ENCODE measurements around the gene MXD4.

MXD4 gene

DNA sequence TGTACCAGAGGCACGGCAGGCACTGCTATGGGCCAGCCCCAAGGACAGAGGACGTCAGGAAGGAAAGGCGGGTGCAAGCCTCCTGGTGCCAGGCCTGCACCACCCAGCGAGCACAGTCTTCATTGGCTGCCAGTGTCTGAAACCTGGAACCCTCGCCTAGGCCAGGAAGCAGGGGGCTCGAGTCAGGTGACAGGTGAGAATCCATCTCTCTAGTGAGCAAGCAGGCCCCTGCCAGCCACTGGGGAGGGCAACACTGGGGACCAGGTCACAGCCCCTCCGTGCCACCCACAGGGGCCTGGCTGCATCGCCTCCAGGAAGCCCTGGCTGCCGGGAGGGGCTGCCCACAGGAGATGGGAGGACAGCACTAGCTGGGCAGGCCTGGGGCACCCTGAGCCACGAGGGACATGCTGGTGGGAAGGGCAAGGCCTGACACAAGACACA lies 13.1 kb downstream of the MXD4 start:
- no peak for ATAC-seq (replicated peaks)
- H3K27me3 Mint-ChIP-seq: no peaks in the 10 kb centered on the region
- H3K9me3 Mint-ChIP-seq: no peaks in the 10 kb centered on the region
- DNase-seq: no peak
- no peak overlapping the region for H3K4me3 Mint-ChIP-seq
- H3K36me3 Mint-ChIP-seq: peaks cover 4% of the 10 kb centered on the region in 2 donors
- no peak overlapping the region for H3K27ac Mint-ChIP-seq
- peaks cover 2 to 5% of the 10 kb centered on the region in 2 donors for H3K4me1 Mint-ChIP-seq

DNA sequence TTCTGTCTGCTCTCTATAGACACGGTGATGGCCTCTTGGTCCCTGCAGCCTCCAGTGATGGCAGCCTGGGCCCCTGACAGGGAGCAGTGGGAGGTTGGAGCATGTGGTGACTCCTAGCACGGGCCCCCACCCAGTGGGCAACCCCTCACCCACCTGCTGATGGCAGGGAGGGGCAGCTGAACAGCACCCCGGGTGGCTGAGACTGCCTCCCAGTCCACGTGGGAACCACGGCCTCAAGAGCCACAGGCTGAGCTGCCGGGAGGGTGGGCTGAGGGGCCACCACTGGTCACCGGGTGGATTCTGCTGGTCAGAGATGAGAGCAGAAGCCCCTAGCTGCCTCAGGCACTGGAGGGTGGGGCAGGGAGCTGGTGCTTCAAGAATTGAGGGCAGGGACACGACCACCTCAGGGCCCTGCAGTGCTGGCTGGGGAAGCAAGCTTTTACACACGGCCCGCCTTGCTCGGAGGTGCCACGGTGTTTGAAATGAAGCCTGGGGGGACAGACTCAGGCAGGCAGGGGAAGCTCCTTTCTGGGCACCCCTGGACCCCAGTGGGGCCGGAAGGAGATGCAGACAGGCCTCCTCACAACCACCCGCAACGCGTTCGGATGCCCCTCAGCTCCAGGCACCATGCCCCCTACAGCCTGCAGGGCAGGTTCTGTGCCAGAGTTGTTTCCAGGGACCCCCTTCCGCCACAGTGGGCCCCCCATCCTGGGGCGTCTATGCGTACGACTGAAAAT lies 13.7 kb downstream of the MXD4 start:
- no peak for ATAC-seq (replicated peaks)
- Mint-ChIP-seq H3K36me3 (peaks cover 4% of the 10 kb centered on the region in 2 donors), H3K4me3 (no peak overlapping the region), H3K4me1 (peaks cover 6 to 12% of the 10 kb centered on the region in 2 donors), H3K27ac (no peak overlapping the region), H3K9me3 (no peaks in the 10 kb centered on the region), H3K27me3 (no peaks in the 10 kb centered on the region)
- DNase-seq: no peak

DNA sequence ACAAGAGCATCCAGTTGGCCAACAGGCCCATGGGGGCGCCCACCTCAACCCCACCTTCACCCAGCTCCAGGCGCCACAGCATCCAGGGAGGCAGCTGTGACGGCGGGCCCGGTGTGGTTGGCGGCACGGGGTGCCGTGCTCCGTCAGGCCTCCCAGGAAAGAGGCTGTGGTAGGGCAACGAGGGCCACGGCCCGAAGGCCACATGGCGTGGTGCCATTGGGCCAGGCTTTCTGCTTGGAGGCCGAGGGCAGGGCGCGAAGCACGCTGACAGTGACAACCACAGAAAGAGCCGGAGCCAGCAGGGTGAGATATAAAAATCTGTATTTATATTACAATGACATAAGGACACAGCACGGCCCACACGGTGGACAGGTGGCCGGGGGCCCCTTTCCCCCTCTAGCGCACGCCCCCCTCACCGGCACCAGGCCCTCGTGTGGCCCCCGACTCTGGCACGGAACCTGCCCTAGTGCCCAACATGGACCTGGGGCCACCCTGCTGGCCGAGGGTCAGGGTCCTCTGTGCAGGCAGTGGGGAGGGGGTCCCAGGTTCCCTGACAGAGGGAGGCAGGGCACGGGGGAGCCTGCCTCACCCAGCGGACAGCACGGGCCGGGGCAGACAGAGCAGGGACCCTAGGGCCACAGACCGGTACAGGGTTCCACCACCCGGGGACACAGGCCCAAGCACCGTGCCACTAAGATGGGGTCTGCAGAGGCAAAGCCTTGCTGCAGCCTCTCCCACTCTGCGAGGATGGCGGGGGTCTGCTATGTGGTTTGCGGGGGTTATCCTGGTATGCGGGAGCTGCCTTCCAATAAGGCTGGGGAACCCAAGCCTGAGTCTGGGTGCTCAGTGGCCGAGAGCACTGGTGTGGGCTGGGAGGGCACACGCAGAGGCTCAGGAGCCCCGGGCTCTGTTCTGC lies 14.5 kb downstream of the MXD4 start:
- Mint-ChIP-seq H3K9me3 (no peaks in the 10 kb centered on the region), H3K4me3 (no peak overlapping the region), H3K27me3 (no peaks in the 10 kb centered on the region), H3K4me1 (peaks cover 7 to 12% of the 10 kb centered on the region in 2 donors), H3K27ac (no peak overlapping the region), H3K36me3 (peaks cover 0 to 4% of the 10 kb centered on the region in 2 donors)
- no peak for ATAC-seq (replicated peaks)
- DNase-seq: no peak

DNA sequence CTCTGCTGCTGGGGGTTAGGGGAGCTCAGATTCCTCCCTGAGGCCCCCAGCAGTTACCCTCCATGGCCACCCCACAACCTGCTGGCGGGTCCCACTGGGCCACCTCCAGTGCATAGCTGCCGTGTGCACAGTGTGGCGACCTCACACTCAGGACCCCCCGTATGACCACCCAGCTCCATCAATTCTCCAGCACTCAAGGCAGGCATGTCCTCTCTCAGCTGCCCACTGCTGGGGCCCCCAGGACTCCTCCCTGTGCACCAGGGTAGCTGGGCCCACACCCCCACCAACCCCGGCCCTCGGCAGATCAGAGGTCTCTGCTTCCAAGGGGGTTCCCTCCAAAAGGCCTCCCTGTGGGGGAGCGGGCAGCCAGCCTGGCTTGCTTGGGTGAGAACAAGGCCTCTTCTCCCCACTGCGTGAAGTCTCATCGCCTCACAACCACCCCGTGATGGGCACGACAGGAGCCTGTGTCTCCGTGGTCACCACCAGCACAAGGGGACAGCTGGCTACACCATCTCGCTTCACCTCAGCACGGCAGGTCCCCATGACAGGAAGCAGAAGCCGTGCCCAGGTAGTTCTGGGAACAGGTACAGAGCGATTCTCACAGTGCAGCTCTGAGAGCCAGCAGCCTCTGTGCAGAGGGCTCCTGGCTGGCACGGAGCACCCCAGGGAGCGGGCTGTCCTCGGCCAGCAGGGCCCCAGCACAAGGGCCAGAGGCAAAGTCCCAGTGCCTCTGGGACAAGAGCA lies 15.4 kb downstream of the MXD4 start:
- H3K27ac Mint-ChIP-seq: peak overlapping the region; percentile 51
- H3K27me3 Mint-ChIP-seq: no peaks in the 10 kb centered on the region
- no peaks in the 10 kb centered on the region for H3K9me3 Mint-ChIP-seq
- H3K4me1 Mint-ChIP-seq: peaks cover 9 to 19% of the 10 kb centered on the region in 2 donors
- ATAC-seq (replicated peaks) (no peak), DNase-seq (no peak)
- H3K4me3 Mint-ChIP-seq: no peak overlapping the region
- peaks cover 0 to 4% of the 10 kb centered on the region in 2 donors for H3K36me3 Mint-ChIP-seq

DNA sequence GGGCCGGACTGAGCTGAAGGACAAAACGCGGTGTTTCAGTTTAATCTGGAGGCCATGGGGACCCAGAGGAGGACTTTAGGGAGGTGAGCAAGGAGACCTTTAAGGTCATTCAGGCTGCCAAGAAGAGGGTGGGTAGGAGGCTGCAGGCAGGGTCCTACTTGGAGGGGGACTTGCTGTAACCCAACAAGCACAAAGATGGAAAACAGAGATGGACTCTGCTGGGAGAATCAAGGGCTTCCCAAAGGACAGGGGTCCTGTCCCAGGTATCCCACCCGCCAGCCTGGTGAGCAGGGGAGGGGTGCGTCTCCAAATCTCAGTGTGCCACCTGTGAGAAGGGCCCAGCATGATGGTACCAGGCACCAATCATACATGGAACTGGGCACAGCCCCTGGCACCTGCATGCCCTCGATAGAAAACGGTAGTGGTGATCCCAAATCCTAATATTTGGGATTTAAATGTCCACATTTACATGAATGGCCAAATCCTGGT lies 16.1 kb downstream of the MXD4 start:
- DNase-seq (no peak), ATAC-seq (replicated peaks) (no peak)
- H3K36me3 Mint-ChIP-seq: peaks cover under 1 to 4% of the 10 kb centered on the region in 2 donors
- H3K4me1 Mint-ChIP-seq: peaks cover 11 to 21% of the 10 kb centered on the region in 2 donors
- no peaks in the 10 kb centered on the region for H3K27me3 Mint-ChIP-seq
- no peak overlapping the region for H3K4me3 Mint-ChIP-seq
- no peak overlapping the region for H3K27ac Mint-ChIP-seq
- H3K9me3 Mint-ChIP-seq: no peaks in the 10 kb centered on the region

DNA sequence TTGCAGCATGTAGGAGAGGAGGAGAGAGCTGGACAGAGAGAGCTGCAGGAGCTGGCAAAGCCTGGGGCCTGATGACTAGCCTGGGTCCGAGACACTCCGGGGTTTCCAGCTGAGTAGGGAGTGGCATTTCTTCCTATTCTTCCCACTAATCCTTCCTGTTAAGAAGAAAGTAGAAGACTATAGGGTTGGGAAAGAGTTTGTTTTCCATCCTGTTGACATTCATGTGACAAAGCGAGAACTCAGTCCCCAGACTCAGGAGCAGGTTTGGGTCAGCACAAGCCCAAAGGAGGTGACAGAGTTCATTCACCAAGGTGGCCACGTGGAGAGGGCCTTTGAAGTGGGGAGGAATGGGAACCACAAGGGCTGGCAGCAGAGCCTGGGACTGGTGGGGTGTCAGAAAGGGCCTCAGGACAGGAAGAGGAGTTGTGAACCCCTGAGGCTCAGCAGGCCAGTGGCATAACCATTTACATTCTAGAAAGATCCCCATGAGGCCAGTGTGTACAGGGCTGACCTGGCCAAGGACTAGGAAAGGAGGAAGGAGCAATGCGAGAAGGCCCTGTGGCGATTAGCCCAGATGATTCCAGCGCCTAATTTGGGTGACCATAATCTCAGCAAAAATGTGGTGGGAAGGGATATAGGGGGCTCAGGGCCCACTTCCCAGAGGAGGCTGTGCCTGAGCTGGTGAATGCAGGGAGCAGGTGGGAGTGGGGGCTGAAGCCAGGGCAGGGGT lies 16.7 kb downstream of the MXD4 start:
- H3K27ac Mint-ChIP-seq: peak overlapping the region; percentile 20
- H3K36me3 Mint-ChIP-seq: peaks cover 4 to 5% of the 10 kb centered on the region in 2 donors
- H3K9me3 Mint-ChIP-seq: no peaks in the 10 kb centered on the region
- ATAC-seq (replicated peaks): no peak
- peaks cover 17 to 27% of the 10 kb centered on the region in 2 donors for H3K4me1 Mint-ChIP-seq
- DNase-seq: no peak
- no peak overlapping the region for H3K4me3 Mint-ChIP-seq
- H3K27me3 Mint-ChIP-seq: no peaks in the 10 kb centered on the region

DNA sequence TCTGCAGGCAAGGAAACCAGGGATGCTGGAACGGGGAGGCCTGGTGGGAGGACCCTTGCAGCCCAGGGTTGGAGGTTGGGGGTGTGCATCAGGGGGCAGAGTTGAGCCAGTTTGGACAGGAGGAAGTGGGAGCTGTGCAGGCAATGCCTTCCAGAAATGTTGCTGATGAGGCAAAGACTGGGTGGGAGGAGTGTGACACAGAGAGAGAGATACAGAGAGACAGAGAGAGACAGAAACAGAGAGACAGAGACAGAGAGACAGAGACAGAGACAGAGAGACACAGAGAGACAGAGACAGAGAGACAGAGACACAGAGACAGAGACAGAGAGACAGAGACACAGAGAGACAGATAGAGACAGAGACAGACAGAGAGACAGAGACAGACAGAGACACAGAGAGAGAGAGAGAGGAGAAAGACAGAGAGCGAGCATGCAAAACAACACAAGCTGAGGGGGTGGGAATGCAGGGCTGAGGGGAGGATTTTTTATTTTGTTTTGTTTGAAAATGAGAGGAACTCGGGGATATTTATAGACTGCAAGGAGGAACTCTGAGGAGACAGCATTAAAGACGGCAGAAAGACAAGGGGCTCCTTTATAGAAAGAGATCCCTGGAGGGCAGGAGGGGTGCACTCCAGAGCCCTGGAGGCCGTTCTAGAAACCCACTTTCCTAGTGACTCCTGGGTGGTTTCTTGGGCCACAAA lies 18.1 kb downstream of the MXD4 start:
- H3K4me3 Mint-ChIP-seq: peak overlapping the region; percentile 20 to 30
- no peaks in the 10 kb centered on the region for H3K27me3 Mint-ChIP-seq
- peak overlapping the region; percentile 33 for H3K27ac Mint-ChIP-seq
- no peak for DNase-seq
- H3K4me1 Mint-ChIP-seq: peaks cover 23 to 38% of the 10 kb centered on the region in 2 donors
- peak in 1 of 2 donors; percentile 17 for ATAC-seq (replicated peaks)
- peaks cover 6 to 11% of the 10 kb centered on the region in 2 donors for H3K36me3 Mint-ChIP-seq
- H3K9me3 Mint-ChIP-seq: no peaks in the 10 kb centered on the region

DNA sequence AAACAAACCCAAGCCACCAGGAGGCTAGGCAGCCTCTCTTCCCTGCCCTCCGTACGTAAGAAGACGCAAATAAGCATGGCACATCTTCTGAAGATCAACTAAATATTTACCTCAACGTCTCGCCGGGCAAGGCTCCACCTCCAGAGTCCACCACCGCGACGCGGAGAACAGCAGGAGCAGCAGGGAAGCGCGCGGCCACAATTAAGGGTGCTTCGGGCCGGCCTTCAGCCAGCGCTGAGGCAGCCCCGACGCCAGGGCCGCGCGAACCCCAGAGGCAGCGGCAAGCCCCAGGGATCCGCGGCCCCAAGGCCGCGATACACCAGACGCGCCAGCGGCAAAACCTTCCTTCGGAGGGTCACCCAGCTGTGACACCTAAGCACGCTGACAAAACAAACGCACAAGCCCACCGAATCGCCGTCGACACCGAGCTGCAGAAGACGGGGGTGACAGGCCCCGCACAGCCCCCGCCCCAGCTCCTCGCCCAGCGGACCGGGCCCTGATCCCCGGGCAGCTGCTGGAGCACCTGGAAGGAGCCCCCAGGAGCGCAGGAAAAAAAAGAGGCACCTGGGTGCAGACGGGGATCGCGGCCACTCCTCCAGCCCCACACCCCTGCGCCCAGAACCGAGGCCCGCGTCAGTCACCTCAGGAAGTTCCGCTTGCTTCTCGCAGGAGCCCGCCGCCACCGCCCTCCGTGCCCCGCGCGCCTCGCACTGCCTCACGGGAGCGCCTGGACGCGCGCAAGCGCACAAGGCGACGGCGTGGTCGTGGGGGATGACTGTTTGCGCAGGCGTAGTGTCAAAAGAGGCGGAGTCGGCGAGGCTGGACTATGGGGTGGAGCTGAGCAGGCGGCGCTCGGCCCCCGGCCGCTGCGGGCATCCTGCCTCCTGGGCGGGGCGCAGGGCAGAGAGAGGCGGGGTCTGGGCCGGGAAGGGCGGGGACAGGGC lies 20.2 kb downstream of the MXD4 start, which contains the start of the genes HAUS3 and POLN:
TSS of gene HAUS3 (minus strand) at position 712 of the 944 bp plus-strand sequence. CDS start 1,175 bp downstream, outside the sequence.
TSS of gene POLN (minus strand) at position 712 of the 944 bp plus-strand sequence. CDS start 12,890 bp downstream, outside the sequence.
- H3K27me3 Mint-ChIP-seq: no peaks in the 10 kb centered on the region
- H3K27ac Mint-ChIP-seq: peak within 1 kb of the TSS; percentile 92
- DNase-seq (peak; percentile 99), ATAC-seq (replicated peaks) (peak; percentile 92 to 94)
- peaks cover 11 to 22% of the 10 kb centered on the region in 2 donors for H3K36me3 Mint-ChIP-seq
- H3K4me1 Mint-ChIP-seq: peaks cover 29 to 55% of the 10 kb centered on the region in 2 donors
- H3K4me3 Mint-ChIP-seq: peak within 1 kb of the TSS; percentile 95 to 97
- no peaks in the 10 kb centered on the region for H3K9me3 Mint-ChIP-seq

DNA sequence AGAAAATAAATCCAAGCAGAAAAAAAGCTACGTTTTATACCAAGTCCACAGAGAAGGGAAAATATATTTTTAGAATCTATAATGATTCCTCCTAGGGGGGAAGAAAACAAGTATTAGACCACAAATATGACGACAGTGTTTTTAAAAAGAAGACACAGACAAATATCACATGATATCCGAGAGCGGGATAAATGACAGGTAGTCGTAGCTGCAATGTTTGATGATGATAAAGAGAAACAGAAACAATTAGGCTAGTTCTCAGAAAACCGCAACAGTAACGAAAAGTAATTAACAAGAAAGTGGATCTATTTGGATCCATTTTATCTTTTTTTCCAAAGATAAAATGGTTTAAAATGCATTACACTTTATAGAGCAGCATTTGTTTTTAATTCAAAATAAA lies 20.9 kb downstream of the MXD4 start:
- peaks cover 29 to 55% of the 10 kb centered on the region in 2 donors for H3K4me1 Mint-ChIP-seq
- no peak for DNase-seq
- H3K9me3 Mint-ChIP-seq: no peaks in the 10 kb centered on the region
- H3K27me3 Mint-ChIP-seq: no peaks in the 10 kb centered on the region
- no peak for ATAC-seq (replicated peaks)
- peaks cover 11 to 22% of the 10 kb centered on the region in 2 donors for H3K36me3 Mint-ChIP-seq
- peak overlapping the region; percentile 95 to 97 for H3K4me3 Mint-ChIP-seq
- peak overlapping the region; percentile 92 for H3K27ac Mint-ChIP-seq

DNA sequence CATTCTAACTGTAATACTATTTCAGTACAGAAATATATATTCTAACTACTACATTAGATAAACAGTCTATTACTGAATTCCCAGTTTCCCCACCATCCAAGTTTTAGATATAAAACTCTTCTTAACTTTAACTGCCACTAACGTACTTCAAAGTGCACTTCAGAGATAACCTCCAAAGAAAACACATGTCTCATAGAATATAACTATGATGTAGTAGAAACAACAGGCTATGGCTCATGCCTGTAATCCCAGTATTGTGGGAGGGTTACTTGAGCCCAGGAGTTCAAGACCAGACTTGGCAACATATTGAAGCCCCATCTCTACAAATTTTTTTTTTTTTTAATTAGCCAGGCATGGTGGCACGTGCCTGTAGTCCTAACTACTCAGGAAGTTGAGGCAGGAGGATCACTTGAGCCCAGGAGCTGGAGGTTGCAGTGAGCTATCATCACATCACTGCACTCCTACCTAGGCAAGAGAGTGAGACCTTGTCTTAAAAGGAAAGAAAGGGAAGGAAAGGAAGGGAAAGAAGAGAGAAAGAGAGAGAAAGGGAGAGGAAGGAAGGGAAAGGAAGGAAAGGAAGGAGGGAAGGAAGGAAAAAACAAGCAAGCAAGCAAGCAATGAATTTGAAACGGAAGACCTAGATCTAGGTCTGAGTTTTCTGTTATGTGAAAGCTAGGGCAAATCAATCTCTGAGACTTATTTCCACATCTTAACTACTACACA lies 24.8 kb downstream of the MXD4 start:
- DNase-seq (no peak), ATAC-seq (replicated peaks) (no peak)
- H3K4me3 Mint-ChIP-seq: no peak overlapping the region
- H3K27me3 Mint-ChIP-seq: no peaks in the 10 kb centered on the region
- H3K4me1 Mint-ChIP-seq: peaks cover 22 to 39% of the 10 kb centered on the region in 2 donors
- no peak overlapping the region for H3K27ac Mint-ChIP-seq
- no peaks in the 10 kb centered on the region for H3K9me3 Mint-ChIP-seq
- H3K36me3 Mint-ChIP-seq: peaks cover 17 to 30% of the 10 kb centered on the region in 2 donors

DNA sequence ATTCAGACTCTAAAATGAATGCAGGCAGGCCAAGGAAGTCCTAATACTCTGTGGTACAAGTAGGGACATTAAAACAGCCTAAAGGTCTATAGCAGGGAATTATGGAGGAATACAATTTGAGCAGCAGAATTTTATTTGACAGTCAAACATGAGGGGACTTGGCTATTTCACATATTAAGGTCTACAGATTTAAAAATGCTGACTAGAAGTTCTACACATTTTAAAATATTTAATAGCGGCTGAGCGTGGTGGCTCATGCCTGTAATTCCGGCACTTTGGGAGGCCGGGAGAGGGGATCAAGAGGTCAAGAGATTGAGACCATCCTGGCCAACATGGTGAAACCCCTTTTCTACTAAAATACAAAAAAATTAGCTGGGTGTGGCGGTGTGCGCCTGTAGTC lies 30.8 kb downstream of the MXD4 start:
- Mint-ChIP-seq H3K27me3 (no peaks in the 10 kb centered on the region), H3K9me3 (no peaks in the 10 kb centered on the region), H3K36me3 (peaks cover 12 to 14% of the 10 kb centered on the region in 2 donors), H3K27ac (no peak overlapping the region), H3K4me3 (no peak overlapping the region), H3K4me1 (peaks cover 0 to 2% of the 10 kb centered on the region in 2 donors)
- ATAC-seq (replicated peaks) (no peak), DNase-seq (no peak)

All from stimulated activated naive B cell treated with anti-CD40 and anti-IgM and Interleukin-4, amounts not matched to agents 10 μg/mL and 1 μg/mL and 100 μg/mL, for 72 hours (primary cell).